Lung (tissue), 12 donors: ENCODE measurements around the gene MDGA2. TPM values are rescaled to one million over a fixed set of nuclear protein-coding genes. Genes with fewer than 3 reads are reported as not detected.

Source experiments
- ATAC-seq: fragments of 200-7000 bp; cut with Tn5 transposase; one replicate; pipeline ENCODE4 v1.9.1; 2020; ENCODE audit warnings: moderate number of reproducible peaks; ENCODE audit not compliant: insufficient read depth, low FRiP score
- DNase-seq, 3 donors: peaks; one replicate each; pipeline ENCODE4 v3.0.0-alpha.2; 2013 to 2017
- H3K27ac ChIP-seq, 2 donors: one replicate each; pipeline ENCODE4 v1.5.1; 2013; ENCODE audit warnings: mild to moderate bottlenecking in 2 of 2, moderate library complexity in 2 of 2, control low read depth in 1 of 2, inconsistent platforms in 1 of 2, low read depth in 1 of 2, low read length in 1 of 2
- H3K27me3 ChIP-seq, 3 donors: one replicate each; pipeline ENCODE4 v1.5.1; 2013; ENCODE audit warnings: low read length in 2 of 3; ENCODE audit not compliant: control insufficient read depth in 3 of 3, insufficient read depth in 3 of 3
- H3K36me3 ChIP-seq, 4 donors: one replicate each; pipeline ENCODE4 v1.5.1; 2013; ENCODE audit warnings: low read length in 4 of 4, mild to moderate bottlenecking in 1 of 4, moderate library complexity in 1 of 4; ENCODE audit not compliant: control insufficient read depth in 4 of 4, insufficient read depth in 4 of 4
- H3K4me1 ChIP-seq, 5 donors: one replicate each; pipeline ENCODE4 v1.5.1; 2013; ENCODE audit warnings: low read length in 5 of 5, mild to moderate bottlenecking in 2 of 5, moderate library complexity in 1 of 5; ENCODE audit not compliant: control insufficient read depth in 5 of 5, insufficient read depth in 5 of 5
- H3K4me3 ChIP-seq: one replicate; pipeline ENCODE4 v1.5.1; 2013; ENCODE audit warnings: mild to moderate bottlenecking, control low read depth, moderate library complexity
- H3K9ac ChIP-seq, 2 donors: one replicate each; pipeline ENCODE4 v1.5.1; 2013; ENCODE audit warnings: low read length in 2 of 2, control low read depth in 1 of 2; ENCODE audit not compliant: insufficient read depth in 1 of 2
- H3K9me3 ChIP-seq, 4 donors: one replicate each; pipeline ENCODE4 v1.5.1; 2013; ENCODE audit warnings: low read length in 3 of 4, mild to moderate bottlenecking in 1 of 4, moderate library complexity in 1 of 4; ENCODE audit not compliant: control insufficient read depth in 4 of 4, insufficient read depth in 3 of 4
- WGBS, 2 donors: extraction: QIAGEN DNeasy Blood & Tissue Kit; methylation state at CpG; one replicate each; pipeline ENCODE4 v1.1.7; 2013; 5-methylcytosine and 5-hydroxymethylcytosine counted together
- polyA plus RNA-seq, 2 donors: library from polyadenylated mRNA; stranded (reverse); fragments of 200-250 nt; gene quantifications; one replicate each; pipeline ENCODE4 v1.2.1, GENCODE V29; 2013
- total RNA-seq, 2 donors: library from RNA; depleted of rRNA in 1 of 2; stranded (reverse); fragments of >200 nt in 1 of 2; gene quantifications; one replicate each; pipeline ENCODE4 v1.2.1, GENCODE V29; 2014 to 2021
- TF ChIP-seq, protein P1 (sequence below): IDR thresholded peaks from 2 replicates; pipeline ENCODE4 v1.5.1; 2012; ENCODE audit warnings: mild to moderate bottlenecking; ENCODE audit errors: control extremely low read depth, extremely low read depth
- donor health status: control.
- donor health status: control.
- donor health status: Bipolar disorder and iron deficiency.
- donor health status: healthy.
- donor health status: DM: yes; HTN: yes; CAD: no.

Gene MDGA2
- total and polyA plus RNA-seq, 4 donors = 0.03 to 3.2 TPM; not detected in 2

DNA sequence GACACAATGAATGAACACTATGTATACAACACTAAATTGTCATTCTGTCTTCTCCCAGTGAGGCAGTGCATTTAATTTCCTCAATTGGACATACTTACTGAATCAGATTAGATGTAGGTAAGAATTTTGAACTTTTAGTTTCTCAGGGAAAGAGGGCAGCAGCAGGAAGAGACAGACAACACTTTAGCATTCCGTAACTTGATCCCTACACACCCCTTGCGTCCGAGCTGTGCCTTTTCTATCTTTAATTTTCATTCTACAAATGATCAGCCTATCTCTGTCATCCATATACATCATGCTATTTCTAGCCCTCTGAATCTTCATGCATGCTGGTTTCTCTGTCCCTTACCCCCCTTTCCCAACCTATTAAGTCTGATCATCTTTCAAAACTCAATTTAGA is 665.8 kb downstream of the MDGA2 start:
- TF ChIP-seq, protein P1, sequence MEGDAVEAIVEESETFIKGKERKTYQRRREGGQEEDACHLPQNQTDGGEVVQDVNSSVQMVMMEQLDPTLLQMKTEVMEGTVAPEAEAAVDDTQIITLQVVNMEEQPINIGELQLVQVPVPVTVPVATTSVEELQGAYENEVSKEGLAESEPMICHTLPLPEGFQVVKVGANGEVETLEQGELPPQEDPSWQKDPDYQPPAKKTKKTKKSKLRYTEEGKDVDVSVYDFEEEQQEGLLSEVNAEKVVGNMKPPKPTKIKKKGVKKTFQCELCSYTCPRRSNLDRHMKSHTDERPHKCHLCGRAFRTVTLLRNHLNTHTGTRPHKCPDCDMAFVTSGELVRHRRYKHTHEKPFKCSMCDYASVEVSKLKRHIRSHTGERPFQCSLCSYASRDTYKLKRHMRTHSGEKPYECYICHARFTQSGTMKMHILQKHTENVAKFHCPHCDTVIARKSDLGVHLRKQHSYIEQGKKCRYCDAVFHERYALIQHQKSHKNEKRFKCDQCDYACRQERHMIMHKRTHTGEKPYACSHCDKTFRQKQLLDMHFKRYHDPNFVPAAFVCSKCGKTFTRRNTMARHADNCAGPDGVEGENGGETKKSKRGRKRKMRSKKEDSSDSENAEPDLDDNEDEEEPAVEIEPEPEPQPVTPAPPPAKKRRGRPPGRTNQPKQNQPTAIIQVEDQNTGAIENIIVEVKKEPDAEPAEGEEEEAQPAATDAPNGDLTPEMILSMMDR = no peak
- Histone ChIP-seq H3K9ac (no peak overlapping the region), H3K4me3 (no peak overlapping the region), H3K36me3 (no peaks in the 10 kb centered on the region), H3K4me1 (no peaks in the 10 kb centered on the region), H3K27me3 (no peaks in the 10 kb centered on the region), H3K27ac (no peak overlapping the region), H3K9me3 (no peaks in the 10 kb centered on the region)
- 75% methylated on average over 3 of the region's 3 CpGs for WGBS, 2 donors
- ATAC-seq (no peak), DNase-seq (no peak)

DNA sequence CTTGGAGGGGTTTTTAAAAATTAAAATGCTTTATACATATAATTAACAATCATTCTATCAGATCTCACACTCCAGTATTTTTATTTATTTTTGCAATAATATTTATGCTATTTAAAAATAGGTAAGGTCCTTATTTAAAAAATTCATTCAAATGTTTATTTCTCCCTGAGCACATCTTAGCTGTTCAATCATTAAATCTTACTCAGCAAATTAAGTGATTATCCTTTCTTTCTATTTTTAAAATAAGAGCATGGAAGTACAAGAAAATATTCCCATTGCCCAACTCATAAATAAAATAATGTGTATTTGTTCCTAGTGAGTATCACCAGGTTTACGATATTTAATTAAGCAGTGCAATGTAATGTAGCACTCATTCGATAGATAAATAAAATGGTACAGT is 666.7 kb downstream of the MDGA2 start:
- Histone ChIP-seq H3K9ac (no peak overlapping the region), H3K27ac (no peak overlapping the region), H3K4me1 (no peaks in the 10 kb centered on the region), H3K4me3 (no peak overlapping the region), H3K27me3 (no peaks in the 10 kb centered on the region), H3K9me3 (no peaks in the 10 kb centered on the region), H3K36me3 (no peaks in the 10 kb centered on the region)
- no peak for DNase-seq
- no peak for ATAC-seq
- 92 to 97% methylated on average over 2 of the region's 2 CpGs for WGBS, 2 donors
- TF ChIP-seq, protein P1 = no peak

DNA sequence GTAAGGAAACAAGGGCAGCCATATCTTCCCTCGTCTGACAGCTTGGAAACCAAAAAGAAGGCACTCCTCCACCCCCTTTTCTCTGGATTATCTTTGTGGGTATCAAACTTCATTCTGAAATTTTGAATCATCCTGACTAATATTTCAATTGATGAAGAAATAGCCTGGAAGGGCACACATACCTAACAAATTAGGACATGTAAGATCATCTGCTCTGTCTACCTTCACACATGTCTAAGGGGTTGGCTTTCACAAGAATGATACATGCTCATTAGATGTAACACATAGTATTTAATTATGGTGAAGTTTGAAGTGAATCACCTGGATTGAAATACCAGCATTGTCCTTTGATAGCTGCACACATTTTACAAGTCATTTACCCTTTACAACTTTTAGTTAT is 675.7 kb downstream of the MDGA2 start:
- Histone ChIP-seq H3K27me3 (no peaks in the 10 kb centered on the region), H3K4me1 (no peaks in the 10 kb centered on the region), H3K9me3 (no peaks in the 10 kb centered on the region), H3K27ac (no peak overlapping the region), H3K4me3 (no peak overlapping the region), H3K9ac (no peak overlapping the region), H3K36me3 (no peaks in the 10 kb centered on the region)
- no peak for DNase-seq
- no peak for ATAC-seq
- TF ChIP-seq, protein P1 = no peak
- WGBS, 2 donors = 54 to 68% methylated on average over 1 of the region's 1 CpG

DNA sequence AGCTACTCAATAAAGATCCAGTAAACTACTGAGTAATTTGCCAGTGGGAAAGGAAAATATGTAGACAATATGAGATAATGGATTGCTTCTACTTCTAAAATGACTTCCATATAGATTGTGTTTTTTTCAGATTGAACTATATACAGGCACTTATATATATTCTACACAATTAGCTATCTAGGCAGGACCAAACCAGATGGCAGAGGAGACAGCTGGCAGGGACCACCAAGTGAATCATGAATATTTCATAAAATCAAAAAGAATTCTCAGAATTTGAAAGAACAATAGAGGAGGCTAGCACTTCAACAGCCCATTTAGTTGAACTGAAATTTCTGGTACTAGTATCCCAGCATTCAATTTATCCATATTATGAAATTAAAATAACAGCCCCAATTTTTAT is 685.8 kb downstream of the MDGA2 start:
- ATAC-seq (no peak), DNase-seq (no peak)
- H3K9me3 ChIP-seq = no peaks in the 10 kb centered on the region
- H3K27ac ChIP-seq = no peak overlapping the region
- no peaks in the 10 kb centered on the region for H3K36me3 ChIP-seq
- no peak overlapping the region for H3K4me3 ChIP-seq
- TF ChIP-seq, protein P1 = no peak
- H3K9ac ChIP-seq = no peak overlapping the region
- no peaks in the 10 kb centered on the region for H3K27me3 ChIP-seq
- H3K4me1 ChIP-seq = no peaks in the 10 kb centered on the region
